ENCODE results near the gene SPECC1L. TPM values are rescaled to one million over a fixed set of nuclear protein-coding genes. Genes with fewer than 3 reads are reported as not detected.
"Not testable (repeated sequence)": the region's sequence is repeated elsewhere in the genome, so short reads cannot be mapped to it uniquely, and the experiment has no call there.

Gene SPECC1L
- total RNA-seq, 1 experiment from 2014 or later = 14.1 TPM

DNA sequence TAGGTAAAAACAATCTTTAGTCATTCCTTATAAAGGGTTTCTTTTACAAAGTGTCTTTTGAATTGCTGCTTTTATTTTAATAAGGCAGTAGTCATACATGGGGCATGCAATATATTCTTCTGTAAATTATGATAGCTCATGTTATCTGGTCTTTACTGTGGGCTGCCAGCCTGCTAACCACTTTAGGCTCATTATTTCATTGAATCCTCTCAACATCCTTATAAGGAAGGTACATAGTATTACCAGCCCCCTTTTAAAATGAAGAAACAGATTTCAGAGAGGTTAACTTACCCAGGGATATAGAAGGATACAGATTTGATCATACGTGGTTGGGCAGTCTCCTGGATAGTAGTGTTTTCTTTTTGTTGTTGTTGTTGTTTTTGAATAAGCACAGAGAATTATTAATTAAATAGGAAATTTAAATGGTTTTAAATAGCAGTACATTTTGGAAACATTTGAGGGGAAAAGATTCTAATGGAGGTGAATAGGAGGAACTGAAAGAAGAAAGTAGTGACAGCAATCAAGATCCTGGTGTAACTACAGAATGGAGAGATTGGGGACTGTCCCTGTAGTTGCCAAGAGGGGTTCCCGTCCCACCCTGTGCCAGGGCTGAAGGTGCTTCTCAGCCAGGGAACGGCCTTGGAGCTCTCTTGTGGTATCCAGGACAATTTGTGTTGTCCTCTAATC, 21.0 kb downstream of the SPECC1L start:
- Histone ChIP-seq H2AFZ (ENCODE audit: low read length) (no peak overlapping the region), H3K27ac (ENCODE audit: low read length) (no peak overlapping the region), H3K4me1 (ENCODE audit: insufficient read depth, low read length) (peaks cover 15% of the 10 kb centered on the region; the same call in 1 of the 2 replicates), H4K20me1 (ENCODE audit: low read length) (peaks cover 5% of the 10 kb centered on the region; the same call in 1 of the 2 replicates), H3K36me3 (ENCODE audit: low read depth, low read length) (no peaks in the 10 kb centered on the region), H3K4me2 (ENCODE audit: low read length) (no peak overlapping the region), H3K9me2 (replicated peaks; ENCODE audit: low read length) (no peaks in the 10 kb centered on the region), H3F3A (ENCODE audit: low read length, unreplicated experiment) (no peaks in the 10 kb centered on the region), H3K4me3 (ENCODE audit: low read length) (no peak overlapping the region), H3K27me3 (ENCODE audit: low read length) (no peaks in the 10 kb centered on the region), H3K9me3 (ENCODE audit: low read length) (no peaks in the 10 kb centered on the region), H3K9ac (ENCODE audit: low read length) (no peak overlapping the region), H3K79me2 (ENCODE audit: low read length) (peaks cover 41% of the 10 kb centered on the region)
- no TSS peak for BruUV-seq (replicated peaks)
- POLR2A ChIA-PET (ENCODE audit: unreplicated experiment) = no interaction called here
- CTCF ChIA-PET = no interaction called here
- ATAC-seq (no peak; the same call in 1 of the 2 replicates), DNase-seq (no peak)
- no peak for TF ChIP-seq EZH2 (IDR thresholded peaks at IDR 0.05; ENCODE audit: low read length, unreplicated experiment)
- TF ChIP-seq, protein P1, sequence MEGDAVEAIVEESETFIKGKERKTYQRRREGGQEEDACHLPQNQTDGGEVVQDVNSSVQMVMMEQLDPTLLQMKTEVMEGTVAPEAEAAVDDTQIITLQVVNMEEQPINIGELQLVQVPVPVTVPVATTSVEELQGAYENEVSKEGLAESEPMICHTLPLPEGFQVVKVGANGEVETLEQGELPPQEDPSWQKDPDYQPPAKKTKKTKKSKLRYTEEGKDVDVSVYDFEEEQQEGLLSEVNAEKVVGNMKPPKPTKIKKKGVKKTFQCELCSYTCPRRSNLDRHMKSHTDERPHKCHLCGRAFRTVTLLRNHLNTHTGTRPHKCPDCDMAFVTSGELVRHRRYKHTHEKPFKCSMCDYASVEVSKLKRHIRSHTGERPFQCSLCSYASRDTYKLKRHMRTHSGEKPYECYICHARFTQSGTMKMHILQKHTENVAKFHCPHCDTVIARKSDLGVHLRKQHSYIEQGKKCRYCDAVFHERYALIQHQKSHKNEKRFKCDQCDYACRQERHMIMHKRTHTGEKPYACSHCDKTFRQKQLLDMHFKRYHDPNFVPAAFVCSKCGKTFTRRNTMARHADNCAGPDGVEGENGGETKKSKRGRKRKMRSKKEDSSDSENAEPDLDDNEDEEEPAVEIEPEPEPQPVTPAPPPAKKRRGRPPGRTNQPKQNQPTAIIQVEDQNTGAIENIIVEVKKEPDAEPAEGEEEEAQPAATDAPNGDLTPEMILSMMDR (conservative IDR thresholded peaks at IDR 0.05; ENCODE audit: low read depth, low read length) = no peak
- no peak for TF ChIP-seq EZH2phosphoT487 (IDR thresholded peaks at IDR 0.05; ENCODE audit: borderline replicate concordance, low read length)
- intact Hi-C loops (cut with micrococcal nuclease) = no loop called here

DNA sequence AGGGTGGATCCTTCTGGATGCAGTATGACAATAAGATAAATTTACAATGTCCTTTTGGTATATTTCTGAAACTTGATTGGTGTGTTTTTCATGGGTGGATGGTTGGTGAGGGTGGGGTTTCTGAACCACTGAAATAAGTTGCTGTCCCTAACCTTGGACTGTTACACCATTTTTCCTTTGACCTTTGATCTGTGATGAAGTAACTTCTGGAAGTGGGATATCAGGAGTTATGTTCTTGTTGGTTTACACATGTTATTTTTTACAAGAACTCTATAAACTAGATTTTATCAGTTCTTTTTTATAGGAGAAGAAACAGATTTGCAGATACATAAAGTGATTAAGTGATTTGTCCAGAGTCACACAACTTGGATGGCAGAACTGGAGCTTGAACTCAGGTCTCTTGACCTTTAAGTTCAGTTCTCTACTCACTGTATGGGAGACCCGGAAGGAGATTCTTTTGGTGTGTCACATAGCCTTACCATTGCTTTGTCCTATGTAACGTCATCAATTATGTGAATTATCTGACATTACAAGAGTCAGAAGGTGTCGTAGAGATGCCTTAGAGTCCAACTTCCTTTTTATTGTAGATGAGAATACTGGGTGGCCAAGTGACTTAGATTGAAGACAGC, 21.7 kb downstream of the SPECC1L start:
- POLR2A ChIA-PET (ENCODE audit: unreplicated experiment); intact Hi-C loops (cut with micrococcal nuclease); H4K20me1 ChIP-seq (ENCODE audit: low read length); ATAC-seq; CTCF ChIA-PET; DNase-seq; H3K9me2 ChIP-seq (replicated peaks; ENCODE audit: low read length); H3K4me3 ChIP-seq (ENCODE audit: low read length); H3K4me2 ChIP-seq (ENCODE audit: low read length); H3K9ac ChIP-seq (ENCODE audit: low read length); H3F3A ChIP-seq (ENCODE audit: low read length, unreplicated experiment); BruUV-seq (replicated peaks); H2AFZ ChIP-seq (ENCODE audit: low read length); H3K27ac ChIP-seq (ENCODE audit: low read length); H3K36me3 ChIP-seq (ENCODE audit: low read depth, low read length); H3K27me3 ChIP-seq (ENCODE audit: low read length); H3K9me3 ChIP-seq (ENCODE audit: low read length): not testable (repeated sequence)
- peaks cover 15% of the 10 kb centered on the region; the same call in 1 of the 2 replicates for H3K4me1 ChIP-seq (ENCODE audit: insufficient read depth, low read length)
- H3K79me2 ChIP-seq (ENCODE audit: low read length) = peaks cover 38% of the 10 kb centered on the region

DNA sequence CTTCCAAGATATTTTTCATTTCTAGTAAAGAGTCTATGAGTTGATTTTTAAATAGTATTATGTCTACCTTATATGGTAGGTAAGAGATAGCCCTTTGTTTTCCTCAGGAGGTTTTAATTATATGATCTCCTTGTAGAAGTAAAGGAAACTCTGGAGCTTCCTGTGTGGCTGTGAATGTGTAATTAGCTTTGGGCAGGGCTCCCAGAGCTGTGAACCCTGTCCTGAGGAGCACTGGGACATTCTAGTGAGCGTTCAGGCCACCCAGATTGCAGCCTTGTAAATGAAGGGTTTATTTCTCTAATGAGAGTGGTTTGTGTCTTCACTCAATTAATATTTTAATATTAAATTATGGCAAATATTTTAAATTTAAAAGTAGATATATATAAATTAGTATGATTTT, 24.3 kb downstream of the SPECC1L start:
- H3K9me2 ChIP-seq (replicated peaks; ENCODE audit: low read length); H3K4me1 ChIP-seq (ENCODE audit: insufficient read depth, low read length); H3K4me2 ChIP-seq (ENCODE audit: low read length); H3K27me3 ChIP-seq (ENCODE audit: low read length); DNase-seq; POLR2A ChIA-PET (ENCODE audit: unreplicated experiment); H3F3A ChIP-seq (ENCODE audit: low read length, unreplicated experiment); CTCF ChIA-PET; intact Hi-C loops (cut with micrococcal nuclease); BruUV-seq (replicated peaks); H3K9me3 ChIP-seq (ENCODE audit: low read length); H3K27ac ChIP-seq (ENCODE audit: low read length); H3K36me3 ChIP-seq (ENCODE audit: low read depth, low read length); H3K9ac ChIP-seq (ENCODE audit: low read length); H3K4me3 ChIP-seq (ENCODE audit: low read length); ATAC-seq; H2AFZ ChIP-seq (ENCODE audit: low read length); H4K20me1 ChIP-seq (ENCODE audit: low read length): not testable (repeated sequence)
- peaks cover 32% of the 10 kb centered on the region for H3K79me2 ChIP-seq (ENCODE audit: low read length)

DNA sequence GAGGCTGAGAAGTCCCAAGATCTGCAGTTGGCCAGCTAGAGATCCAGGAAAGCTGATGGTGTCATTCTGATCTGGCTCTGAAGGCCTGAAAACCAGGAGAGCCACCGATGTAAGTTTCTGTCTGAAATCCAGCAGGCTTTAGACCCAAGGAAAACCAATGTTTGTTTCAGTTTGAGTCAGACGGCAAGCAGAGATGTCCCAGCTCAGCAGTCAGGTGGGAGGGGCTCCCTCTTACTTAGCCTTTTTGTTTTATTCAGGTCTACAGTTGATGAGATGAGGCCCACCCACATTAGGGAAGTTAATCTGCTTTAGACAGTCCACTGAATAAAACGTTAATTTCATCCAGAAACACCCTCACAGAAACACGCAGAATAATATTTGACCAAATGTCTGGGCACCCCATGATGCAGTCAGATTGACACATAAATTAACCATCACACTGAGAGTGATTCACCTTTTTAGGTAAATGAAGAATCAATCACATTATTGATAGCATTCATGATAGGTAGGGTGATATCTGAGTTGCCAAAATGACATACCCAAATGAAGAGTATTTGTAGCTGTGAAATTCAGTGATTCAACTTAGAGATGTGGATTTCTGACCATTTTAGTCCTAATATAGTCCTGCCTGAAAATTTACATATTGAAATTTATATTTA, 28.0 kb downstream of the SPECC1L start:
- CTCF ChIA-PET; H3K4me2 ChIP-seq (ENCODE audit: low read length); H2AFZ ChIP-seq (ENCODE audit: low read length); POLR2A ChIA-PET (ENCODE audit: unreplicated experiment); H3F3A ChIP-seq (ENCODE audit: low read length, unreplicated experiment); H3K9me3 ChIP-seq (ENCODE audit: low read length); BruUV-seq (replicated peaks); H3K36me3 ChIP-seq (ENCODE audit: low read depth, low read length); H3K9ac ChIP-seq (ENCODE audit: low read length); H3K9me2 ChIP-seq (replicated peaks; ENCODE audit: low read length); DNase-seq; H3K4me3 ChIP-seq (ENCODE audit: low read length); intact Hi-C loops (cut with micrococcal nuclease); H4K20me1 ChIP-seq (ENCODE audit: low read length); H3K27ac ChIP-seq (ENCODE audit: low read length); ATAC-seq; H3K79me2 ChIP-seq (ENCODE audit: low read length); H3K27me3 ChIP-seq (ENCODE audit: low read length): not testable (repeated sequence)
- peaks cover 17% of the 10 kb centered on the region for H3K4me1 ChIP-seq (ENCODE audit: insufficient read depth, low read length)

DNA sequence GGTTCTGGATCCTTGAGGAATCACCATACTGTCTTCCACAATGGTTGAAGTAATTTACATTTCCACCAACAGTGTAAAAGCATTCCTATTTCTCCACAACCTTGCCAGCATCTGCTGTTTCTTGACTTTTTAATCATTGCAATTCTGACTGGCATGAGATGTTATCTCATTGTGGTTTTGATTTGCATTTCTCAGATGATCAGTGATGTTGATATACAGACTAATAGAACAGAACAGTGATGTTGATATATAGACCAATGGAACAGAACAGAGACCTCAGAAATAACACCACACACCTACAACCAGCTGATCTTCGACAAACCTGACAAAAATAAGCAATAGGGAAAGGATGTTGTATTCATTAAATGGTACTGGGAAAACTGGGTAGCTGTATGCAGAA, 29.9 kb downstream of the SPECC1L start:
- Histone ChIP-seq H3K79me2 (ENCODE audit: low read length) (peaks cover 20% of the 10 kb centered on the region), H3K4me1 (ENCODE audit: insufficient read depth, low read length) (peaks cover 36% of the 10 kb centered on the region)
- H3K27ac ChIP-seq (ENCODE audit: low read length); H2AFZ ChIP-seq (ENCODE audit: low read length); POLR2A ChIA-PET (ENCODE audit: unreplicated experiment); H3K27me3 ChIP-seq (ENCODE audit: low read length); DNase-seq; BruUV-seq (replicated peaks); H3K9me2 ChIP-seq (replicated peaks; ENCODE audit: low read length); ATAC-seq; H3K36me3 ChIP-seq (ENCODE audit: low read depth, low read length); H4K20me1 ChIP-seq (ENCODE audit: low read length); intact Hi-C loops (cut with micrococcal nuclease); H3K9ac ChIP-seq (ENCODE audit: low read length); CTCF ChIA-PET; H3K4me2 ChIP-seq (ENCODE audit: low read length); H3K9me3 ChIP-seq (ENCODE audit: low read length); H3F3A ChIP-seq (ENCODE audit: low read length, unreplicated experiment); H3K4me3 ChIP-seq (ENCODE audit: low read length): not testable (repeated sequence)

Measured in PC-3 (cell line).